ENCODE measurements around the gene MAPK1.
"Not testable (repeated sequence)": the region's sequence is repeated elsewhere in the genome, so short reads cannot be mapped to it uniquely, and the experiment has no call there.

Gene MAPK1

GRCh38 chr22:21730535-21731308, 136.7 kb downstream of the MAPK1 start:
- in situ Hi-C loops (cut with MboI; ENCODE audit: low sequenced_read_pairs) = no loop called here

GRCh38 chr22:21729184-21729583, 138.3 kb downstream of the MAPK1 start:
- in situ Hi-C loops (cut with MboI; ENCODE audit: low sequenced_read_pairs) = not testable (repeated sequence)

GRCh38 chr22:21728270-21728669, 139.2 kb downstream of the MAPK1 start:
- in situ Hi-C loops (cut with MboI; ENCODE audit: low sequenced_read_pairs) = no loop called here

- in situ Hi-C loops (cut with MboI; ENCODE audit: low sequenced_read_pairs) = no loop called here
These were observed 139.7 kb downstream of the MAPK1 start for GRCh38 chr22:21727768-21728167.

- in situ Hi-C loops (cut with MboI; ENCODE audit: low sequenced_read_pairs) = no loop called here
These were observed 140.3 kb downstream of the MAPK1 start for GRCh38 chr22:21727159-21727558.

GRCh38 chr22:21726650-21727049, 140.8 kb downstream of the MAPK1 start:
- in situ Hi-C loops (cut with MboI; ENCODE audit: low sequenced_read_pairs) = no loop called here

- in situ Hi-C loops (cut with MboI; ENCODE audit: low sequenced_read_pairs) = no loop called here
These were observed 141.3 kb downstream of the MAPK1 start for GRCh38 chr22:21725956-21726649.

- in situ Hi-C loops (cut with MboI; ENCODE audit: low sequenced_read_pairs) = not testable (repeated sequence)
These were observed 142.9 kb downstream of the MAPK1 start for GRCh38 chr22:21724496-21724895.

- in situ Hi-C loops (cut with MboI; ENCODE audit: low sequenced_read_pairs) = not testable (repeated sequence)
These were observed 146.1 kb downstream of the MAPK1 start for GRCh38 chr22:21721195-21721852.

- in situ Hi-C loops (cut with MboI; ENCODE audit: low sequenced_read_pairs) = not testable (repeated sequence)
These were observed 147.1 kb downstream of the MAPK1 start for GRCh38 chr22:21720191-21720859.

- in situ Hi-C loops (cut with MboI; ENCODE audit: low sequenced_read_pairs) = no loop called here
These were observed 148.4 kb downstream of the MAPK1 start for GRCh38 chr22:21719024-21719423.

GRCh38 chr22:21718499-21718898, 148.9 kb downstream of the MAPK1 start:
- in situ Hi-C loops (cut with MboI; ENCODE audit: low sequenced_read_pairs) = no loop called here

- in situ Hi-C loops (cut with MboI; ENCODE audit: low sequenced_read_pairs) = not testable (repeated sequence)
These were observed 150.9 kb downstream of the MAPK1 start for GRCh38 chr22:21716395-21717122.

GRCh38 chr22:21714786-21715185, 152.7 kb downstream of the MAPK1 start:
- in situ Hi-C loops (cut with MboI; ENCODE audit: low sequenced_read_pairs) = no loop called here

GRCh38 chr22:21714059-21714770, 153.2 kb downstream of the MAPK1 start:
- in situ Hi-C loops (cut with MboI; ENCODE audit: low sequenced_read_pairs) = no loop called here

GRCh38 chr22:21713428-21714058, 153.9 kb downstream of the MAPK1 start:
- in situ Hi-C loops (cut with MboI; ENCODE audit: low sequenced_read_pairs) = no loop called here

- in situ Hi-C loops (cut with MboI; ENCODE audit: low sequenced_read_pairs) = no loop called here
These were observed 154.6 kb downstream of the MAPK1 start for GRCh38 chr22:21712751-21713427.

- in situ Hi-C loops (cut with MboI; ENCODE audit: low sequenced_read_pairs) = no loop called here
These were observed 155.6 kb downstream of the MAPK1 start for GRCh38 chr22:21711851-21712250.

- in situ Hi-C loops (cut with MboI; ENCODE audit: low sequenced_read_pairs) = no loop called here
These were observed 157.3 kb downstream of the MAPK1 start for GRCh38 chr22:21710156-21710555.

Data from hTERT RPE-1 (cell line).